ENCODE data around the gene CADM2.

Gene CADM2

DNA sequence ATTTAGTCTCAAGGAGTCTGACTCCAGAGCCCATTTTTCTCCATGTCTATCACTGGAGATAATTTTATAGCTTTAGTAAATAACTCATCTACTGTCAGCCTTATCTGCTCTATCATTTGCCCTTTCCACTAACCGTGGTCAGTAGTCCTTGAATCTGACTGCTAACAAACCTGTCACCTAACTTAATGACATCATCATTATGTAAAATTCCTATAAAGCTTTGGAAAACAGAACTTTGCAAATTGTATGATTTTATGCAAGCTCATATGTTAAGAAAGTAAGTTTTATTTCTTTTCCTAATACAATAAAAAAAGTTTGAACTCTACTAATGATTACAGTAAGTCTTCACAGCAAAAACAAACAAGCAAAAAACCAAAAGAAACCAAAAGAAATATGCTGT lies 293.9 kb downstream of the CADM2 start:
- Mint-ChIP-seq H3K4me3 (no peak overlapping the region), H3K36me3 (ENCODE audit: low read depth) (no peaks in the 10 kb centered on the region), H3K27ac (no peak overlapping the region), H3K27me3 (ENCODE audit: low read depth) (no peaks in the 10 kb centered on the region), H3K9me3 (no peaks in the 10 kb centered on the region), H3K4me1 (ENCODE audit: low read depth) (no peaks in the 10 kb centered on the region)

DNA sequence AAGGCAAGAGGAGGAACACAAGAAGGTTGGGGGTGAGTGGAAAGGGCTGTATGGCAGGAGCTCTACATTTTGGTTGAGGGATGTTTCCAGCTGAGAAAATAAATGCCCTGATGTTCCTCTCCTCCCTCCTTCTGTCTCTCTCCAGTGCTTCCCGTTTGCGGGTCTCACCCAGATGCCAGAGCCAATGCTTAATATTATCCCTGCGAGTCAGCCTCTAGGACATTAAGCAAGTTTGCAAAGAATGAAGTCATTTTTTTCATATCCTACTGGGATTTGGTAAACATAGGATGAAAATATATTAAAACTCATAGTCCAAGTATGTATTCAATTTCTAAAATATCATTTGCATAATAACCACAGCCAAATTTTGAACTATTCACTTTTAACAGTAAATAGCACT lies 295.9 kb downstream of the CADM2 start:
- H3K4me1 Mint-ChIP-seq (ENCODE audit: low read depth) = no peaks in the 10 kb centered on the region

DNA sequence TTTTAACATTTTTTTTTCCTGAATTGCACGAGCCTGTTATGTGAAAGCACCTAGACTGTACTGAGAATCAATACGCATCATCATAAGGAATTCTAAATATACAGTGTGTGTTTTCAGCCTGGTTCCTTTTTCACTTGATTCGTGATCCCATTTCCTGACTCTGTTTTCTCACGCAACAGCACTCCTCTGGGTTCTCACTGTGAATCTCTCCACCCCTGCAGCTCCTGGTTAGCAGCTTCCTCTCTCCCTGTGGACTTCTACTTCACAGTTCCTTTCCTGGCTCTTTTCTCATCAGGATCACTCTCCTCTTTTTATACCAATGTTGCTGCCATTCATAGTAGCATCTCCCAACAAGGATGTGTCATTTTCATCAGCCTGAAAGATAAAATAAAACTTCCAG lies 297.2 kb downstream of the CADM2 start:
- Mint-ChIP-seq H3K4me3 (no peak overlapping the region), H3K9me3 (no peaks in the 10 kb centered on the region), H3K36me3 (ENCODE audit: low read depth) (no peaks in the 10 kb centered on the region), H3K27me3 (ENCODE audit: low read depth) (no peaks in the 10 kb centered on the region), H3K4me1 (ENCODE audit: low read depth) (no peaks in the 10 kb centered on the region), H3K27ac (no peak overlapping the region)

More for the DNA sequence above, 295.9 kb downstream of the CADM2 start:
- Mint-ChIP-seq H3K36me3 (ENCODE audit: low read depth) (no peaks in the 10 kb centered on the region), H3K27me3 (ENCODE audit: low read depth) (no peaks in the 10 kb centered on the region), H3K4me3 (no peak overlapping the region), H3K27ac (no peak overlapping the region), H3K9me3 (no peaks in the 10 kb centered on the region)

DNA sequence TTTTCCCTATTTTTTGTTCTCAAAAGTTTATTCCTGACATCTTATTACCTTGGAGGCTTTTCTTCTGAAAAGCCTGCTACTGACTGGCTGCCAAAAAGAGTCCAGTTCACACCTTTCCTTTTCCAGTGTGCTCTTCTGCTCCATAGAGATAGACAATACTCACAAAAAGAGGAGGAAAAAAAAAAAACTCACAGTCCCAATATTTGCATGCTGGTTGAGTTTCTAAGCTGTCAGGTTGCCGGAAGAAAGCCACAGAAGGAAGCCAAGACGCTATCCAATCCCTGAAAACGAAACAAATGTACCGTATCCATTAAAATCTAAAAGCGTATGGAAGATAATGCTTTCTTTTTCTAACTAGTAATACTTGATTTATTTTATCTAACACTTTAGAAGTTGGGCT lies 299.5 kb downstream of the CADM2 start:
- H3K36me3 Mint-ChIP-seq (ENCODE audit: low read depth) = no peaks in the 10 kb centered on the region
- H3K27me3 Mint-ChIP-seq (ENCODE audit: low read depth) = no peaks in the 10 kb centered on the region
- H3K4me3 Mint-ChIP-seq = no peak overlapping the region
- H3K4me1 Mint-ChIP-seq (ENCODE audit: low read depth) = no peaks in the 10 kb centered on the region
- H3K27ac Mint-ChIP-seq = no peak overlapping the region
- H3K9me3 Mint-ChIP-seq = no peaks in the 10 kb centered on the region

DNA sequence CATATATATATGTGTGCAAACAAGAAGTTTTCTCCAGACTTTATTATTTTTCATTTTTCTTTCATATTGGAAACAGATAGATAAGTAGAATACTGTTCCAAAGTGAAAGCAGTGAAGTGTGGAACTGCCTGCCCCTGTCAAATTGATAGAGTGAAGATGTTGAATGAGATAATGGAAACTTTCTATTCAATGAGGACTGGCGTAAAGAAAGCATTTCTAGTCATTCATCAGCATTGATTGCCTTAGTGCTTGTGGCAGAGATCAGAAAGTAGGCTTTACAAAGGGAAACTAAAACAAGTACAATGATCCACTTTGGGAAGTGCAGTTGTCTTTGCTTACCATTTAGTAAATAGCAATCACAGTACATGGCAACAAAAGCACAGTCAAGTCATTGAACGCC lies 300.0 kb downstream of the CADM2 start:
- H3K27me3 Mint-ChIP-seq (ENCODE audit: low read depth) = no peaks in the 10 kb centered on the region
- no peaks in the 10 kb centered on the region for H3K36me3 Mint-ChIP-seq (ENCODE audit: low read depth)
- H3K4me1 Mint-ChIP-seq (ENCODE audit: low read depth) = no peaks in the 10 kb centered on the region
- H3K4me3 Mint-ChIP-seq = no peak overlapping the region
- no peak overlapping the region for H3K27ac Mint-ChIP-seq
- no peaks in the 10 kb centered on the region for H3K9me3 Mint-ChIP-seq

DNA sequence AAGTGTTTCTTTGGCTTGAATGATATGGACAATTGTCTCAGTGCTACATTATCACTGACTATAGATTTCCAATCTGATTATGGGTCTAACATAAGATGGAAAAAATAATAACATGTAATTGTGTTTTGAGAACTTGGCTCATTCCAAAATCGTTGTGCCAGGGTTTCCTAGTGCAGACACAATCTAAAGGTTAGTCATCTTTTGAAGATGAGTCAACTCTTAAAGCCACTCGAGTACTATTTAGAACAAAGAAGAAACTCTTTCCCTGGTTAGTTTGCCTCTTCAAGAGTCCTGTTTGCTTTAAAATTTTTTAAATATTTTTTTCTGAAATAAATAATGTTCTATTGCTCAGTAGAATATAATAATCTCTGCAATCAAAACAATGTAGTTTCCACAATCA lies 301.0 kb downstream of the CADM2 start:
- H3K27me3 Mint-ChIP-seq (ENCODE audit: low read depth) = no peaks in the 10 kb centered on the region
- H3K9me3 Mint-ChIP-seq = no peaks in the 10 kb centered on the region
- no peaks in the 10 kb centered on the region for H3K4me1 Mint-ChIP-seq (ENCODE audit: low read depth)
- no peak overlapping the region for H3K4me3 Mint-ChIP-seq
- no peak overlapping the region for H3K27ac Mint-ChIP-seq
- no peaks in the 10 kb centered on the region for H3K36me3 Mint-ChIP-seq (ENCODE audit: low read depth)

DNA sequence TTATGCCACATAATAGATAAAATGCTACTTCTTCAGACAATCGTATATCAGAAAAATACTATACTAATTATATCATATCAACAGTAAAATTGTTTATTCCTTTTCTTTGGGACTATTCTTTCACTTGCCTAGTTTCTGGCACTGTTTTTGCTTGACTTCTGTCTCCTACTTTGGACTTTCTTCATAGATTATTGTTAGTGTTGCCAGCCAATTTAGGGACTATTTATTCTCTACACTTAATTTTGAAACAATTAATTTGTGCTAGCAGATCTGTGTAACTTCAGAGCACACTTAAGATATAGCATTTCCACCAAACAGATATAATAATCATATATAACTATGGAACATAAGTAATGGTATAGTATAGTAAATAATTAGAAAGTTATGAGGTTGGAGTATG lies 305.6 kb downstream of the CADM2 start:
- H3K4me1 Mint-ChIP-seq (ENCODE audit: low read depth) = no peaks in the 10 kb centered on the region
- H3K27me3 Mint-ChIP-seq (ENCODE audit: low read depth) = no peaks in the 10 kb centered on the region
- H3K27ac Mint-ChIP-seq = no peak overlapping the region
- no peak overlapping the region for H3K4me3 Mint-ChIP-seq
- H3K9me3 Mint-ChIP-seq = no peaks in the 10 kb centered on the region
- H3K36me3 Mint-ChIP-seq (ENCODE audit: low read depth) = no peaks in the 10 kb centered on the region

DNA sequence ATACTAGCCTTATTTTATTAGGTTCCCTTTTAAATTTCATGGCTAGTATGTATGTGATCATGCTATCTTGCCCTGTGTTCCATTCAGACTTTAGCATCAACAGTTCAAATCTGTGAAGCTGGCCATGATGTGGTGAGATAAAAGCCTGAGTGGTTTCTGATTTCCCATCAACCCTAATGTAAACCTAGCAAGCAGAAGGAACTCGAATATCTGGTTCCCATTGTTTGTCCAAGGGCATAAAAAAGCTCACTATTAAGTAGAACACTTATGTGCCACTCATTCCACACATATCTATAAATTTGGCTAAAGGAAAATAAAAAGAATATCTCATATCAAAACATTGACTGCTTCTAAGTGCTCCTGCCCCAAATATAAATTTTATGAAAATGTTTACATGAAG lies 311.7 kb downstream of the CADM2 start:
- no peak overlapping the region for H3K27ac Mint-ChIP-seq
- H3K36me3 Mint-ChIP-seq (ENCODE audit: low read depth) = no peaks in the 10 kb centered on the region
- no peak overlapping the region for H3K4me3 Mint-ChIP-seq
- no peaks in the 10 kb centered on the region for H3K27me3 Mint-ChIP-seq (ENCODE audit: low read depth)
- H3K9me3 Mint-ChIP-seq = no peaks in the 10 kb centered on the region
- H3K4me1 Mint-ChIP-seq (ENCODE audit: low read depth) = no peaks in the 10 kb centered on the region

DNA sequence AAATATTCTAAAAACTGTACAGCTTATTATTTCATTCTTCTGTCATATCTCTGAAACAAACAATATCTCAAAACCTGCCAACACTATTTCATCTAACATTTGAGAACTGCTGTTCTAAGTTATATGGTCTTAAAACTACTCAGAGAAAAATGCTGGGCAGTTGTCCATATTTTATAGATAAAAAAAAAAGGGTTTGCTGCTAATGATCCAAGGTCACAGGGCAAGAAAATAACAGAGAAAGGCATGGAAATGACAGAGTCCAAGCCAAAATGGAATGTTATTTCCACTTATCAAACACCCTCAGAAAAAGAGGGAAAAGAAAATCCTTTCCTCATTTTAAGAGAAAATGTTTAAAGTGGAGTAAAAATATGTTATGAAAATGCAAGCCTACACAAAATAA lies 313.1 kb downstream of the CADM2 start:
- Mint-ChIP-seq H3K4me1 (ENCODE audit: low read depth) (no peaks in the 10 kb centered on the region), H3K27me3 (ENCODE audit: low read depth) (no peaks in the 10 kb centered on the region), H3K4me3 (no peak overlapping the region), H3K9me3 (no peaks in the 10 kb centered on the region), H3K27ac (no peak overlapping the region), H3K36me3 (ENCODE audit: low read depth) (no peaks in the 10 kb centered on the region)

DNA sequence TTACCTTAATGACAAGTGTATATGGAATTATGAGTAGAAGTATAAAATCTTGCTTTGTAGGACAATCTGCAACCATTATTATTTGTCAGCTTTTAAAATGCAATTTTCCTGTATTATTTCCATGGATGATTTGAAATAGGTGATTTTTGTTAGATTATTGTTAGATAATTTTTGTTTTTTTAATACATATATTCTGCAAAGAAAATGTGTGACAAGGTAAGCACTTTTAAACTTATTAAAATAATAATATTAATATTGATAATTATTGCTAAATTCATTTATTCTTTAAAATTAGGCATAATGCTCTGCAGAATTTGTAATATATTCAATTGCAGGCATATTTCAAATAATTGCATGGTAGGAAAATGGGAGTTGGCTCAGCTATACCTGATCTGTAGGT lies 329.5 kb downstream of the CADM2 start:
- H3K9me3 Mint-ChIP-seq = no peaks in the 10 kb centered on the region
- no peaks in the 10 kb centered on the region for H3K27me3 Mint-ChIP-seq (ENCODE audit: low read depth)
- no peak overlapping the region for H3K4me3 Mint-ChIP-seq
- no peak overlapping the region for H3K27ac Mint-ChIP-seq
- no peaks in the 10 kb centered on the region for H3K36me3 Mint-ChIP-seq (ENCODE audit: low read depth)
- no peaks in the 10 kb centered on the region for H3K4me1 Mint-ChIP-seq (ENCODE audit: low read depth)

DNA sequence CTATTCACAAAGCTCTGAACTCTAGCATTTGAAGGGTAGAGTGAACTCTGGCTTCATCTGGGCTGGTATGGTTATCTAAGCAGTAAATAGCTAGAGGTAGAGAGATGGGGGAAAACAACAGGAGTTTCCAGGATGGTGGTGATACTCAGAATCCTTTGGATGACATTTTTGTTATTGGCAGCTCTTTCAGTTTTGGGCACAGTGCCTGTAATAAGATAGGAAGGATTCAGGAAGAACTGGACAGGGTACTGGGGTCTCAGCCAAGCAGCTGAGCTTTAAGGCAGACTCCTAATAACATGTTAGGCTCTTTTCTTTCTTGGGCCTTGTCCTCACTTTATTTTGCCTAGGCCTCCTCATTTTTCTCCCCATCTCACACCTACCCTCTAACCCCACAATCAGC lies 338.5 kb downstream of the CADM2 start:
- Mint-ChIP-seq H3K27ac (no peak overlapping the region), H3K9me3 (peaks cover 4% of the 10 kb centered on the region), H3K4me3 (no peak overlapping the region), H3K36me3 (ENCODE audit: low read depth) (no peaks in the 10 kb centered on the region), H3K4me1 (ENCODE audit: low read depth) (no peaks in the 10 kb centered on the region), H3K27me3 (ENCODE audit: low read depth) (no peaks in the 10 kb centered on the region)

DNA sequence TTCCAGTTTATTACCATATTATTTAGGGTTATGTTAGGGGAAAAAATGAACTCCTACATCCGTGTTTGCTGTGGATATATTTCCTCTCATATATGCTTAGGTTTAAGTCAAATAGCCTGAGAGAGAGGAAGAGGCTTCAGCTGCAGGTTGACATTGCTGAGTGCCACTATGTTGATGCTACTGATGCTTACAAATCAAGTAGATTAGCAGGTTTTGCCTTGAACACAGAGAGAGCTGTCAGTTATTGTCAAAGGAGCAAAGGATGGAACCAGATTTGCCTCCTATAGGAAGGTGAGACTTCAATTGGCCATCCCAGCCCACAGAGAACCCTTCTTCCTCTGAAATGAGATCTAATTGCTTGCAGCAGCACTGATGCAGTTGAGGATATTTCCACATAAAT lies 339.2 kb downstream of the CADM2 start:
- no peak overlapping the region for H3K4me3 Mint-ChIP-seq
- H3K27ac Mint-ChIP-seq = no peak overlapping the region
- no peaks in the 10 kb centered on the region for H3K27me3 Mint-ChIP-seq (ENCODE audit: low read depth)

DNA sequence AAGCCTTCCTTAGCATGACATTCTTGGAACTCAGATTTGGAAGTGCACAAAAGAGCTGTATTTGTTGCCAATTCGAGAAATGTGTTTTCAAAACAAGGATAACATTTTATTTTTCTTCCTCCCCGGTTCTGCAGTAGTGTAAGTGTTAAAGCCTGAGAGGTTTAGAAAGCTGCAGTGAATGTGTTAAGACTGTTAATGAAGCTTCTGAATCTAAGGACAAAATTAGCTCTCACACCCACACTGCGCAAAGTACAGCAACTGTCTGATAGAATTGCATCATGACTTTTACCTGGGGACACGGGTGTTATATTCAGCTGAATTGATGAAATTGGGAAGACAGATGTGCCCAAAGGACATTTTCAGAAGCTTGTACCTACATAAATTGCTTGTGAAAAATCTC lies 344.4 kb downstream of the CADM2 start:
- Mint-ChIP-seq H3K4me1 (ENCODE audit: low read depth) (no peaks in the 10 kb centered on the region), H3K27ac (no peak overlapping the region), H3K4me3 (no peak overlapping the region), H3K27me3 (ENCODE audit: low read depth) (no peaks in the 10 kb centered on the region), H3K9me3 (peaks cover 4% of the 10 kb centered on the region), H3K36me3 (ENCODE audit: low read depth) (no peaks in the 10 kb centered on the region)

More for the DNA sequence above, 339.2 kb downstream of the CADM2 start:
- Mint-ChIP-seq H3K4me1 (ENCODE audit: low read depth) (no peaks in the 10 kb centered on the region), H3K9me3 (peaks cover 4% of the 10 kb centered on the region), H3K36me3 (ENCODE audit: low read depth) (no peaks in the 10 kb centered on the region)

DNA sequence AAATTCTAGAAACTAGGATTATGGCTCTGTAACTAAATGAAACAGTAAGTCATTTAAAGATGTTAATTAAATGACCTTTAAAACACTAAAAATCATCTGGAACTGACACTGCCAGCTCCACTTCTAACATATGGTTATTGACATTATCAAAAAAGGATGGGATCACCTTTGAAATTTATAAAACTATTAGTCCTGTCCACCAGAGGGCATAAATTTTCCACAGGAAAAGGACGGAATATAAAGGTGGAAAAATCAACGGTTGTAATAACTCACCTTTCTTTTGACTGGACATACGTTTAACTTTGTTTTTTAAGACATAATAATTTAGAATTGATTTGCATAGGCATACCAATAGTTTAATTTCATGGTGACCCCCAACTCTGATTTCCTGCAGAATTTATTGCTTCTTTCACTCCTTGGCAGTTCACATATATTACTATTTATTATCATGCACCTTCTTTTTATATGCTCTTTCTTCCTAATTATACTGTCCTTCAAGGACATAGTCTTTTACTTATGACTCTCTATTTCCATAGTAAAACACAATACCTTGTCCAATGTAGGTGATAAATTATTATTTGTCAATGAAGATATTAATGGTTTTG lies 345.7 kb downstream of the CADM2 start:
- H3K27me3 Mint-ChIP-seq (ENCODE audit: low read depth) = no peaks in the 10 kb centered on the region
- no peak overlapping the region for H3K4me3 Mint-ChIP-seq
- H3K36me3 Mint-ChIP-seq (ENCODE audit: low read depth) = no peaks in the 10 kb centered on the region
- H3K9me3 Mint-ChIP-seq = peaks cover 4% of the 10 kb centered on the region
- H3K4me1 Mint-ChIP-seq (ENCODE audit: low read depth) = no peaks in the 10 kb centered on the region
- no peak overlapping the region for H3K27ac Mint-ChIP-seq

DNA sequence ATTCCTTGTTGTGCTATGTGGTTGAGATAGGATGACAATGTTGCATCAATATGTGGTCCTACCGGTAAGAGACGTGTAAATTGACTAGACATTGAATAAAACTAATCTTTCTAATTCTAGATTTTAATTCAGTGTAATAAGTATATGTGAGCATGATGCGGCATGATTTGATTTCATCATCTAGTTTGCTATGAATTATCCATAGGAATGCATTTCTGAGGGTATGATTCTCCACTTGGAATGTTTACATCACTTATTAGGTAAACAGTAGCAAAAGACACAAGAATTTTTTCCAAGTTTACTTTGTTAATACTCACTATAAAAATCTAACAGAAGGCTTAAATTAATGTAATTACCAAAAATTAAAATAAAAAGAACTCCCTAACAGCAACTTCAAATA lies 353.5 kb downstream of the CADM2 start:
- Mint-ChIP-seq H3K4me1 (ENCODE audit: low read depth) (no peaks in the 10 kb centered on the region), H3K36me3 (ENCODE audit: low read depth) (no peaks in the 10 kb centered on the region), H3K27ac (no peak overlapping the region), H3K4me3 (no peak overlapping the region), H3K9me3 (no peaks in the 10 kb centered on the region), H3K27me3 (ENCODE audit: low read depth) (no peaks in the 10 kb centered on the region)

DNA sequence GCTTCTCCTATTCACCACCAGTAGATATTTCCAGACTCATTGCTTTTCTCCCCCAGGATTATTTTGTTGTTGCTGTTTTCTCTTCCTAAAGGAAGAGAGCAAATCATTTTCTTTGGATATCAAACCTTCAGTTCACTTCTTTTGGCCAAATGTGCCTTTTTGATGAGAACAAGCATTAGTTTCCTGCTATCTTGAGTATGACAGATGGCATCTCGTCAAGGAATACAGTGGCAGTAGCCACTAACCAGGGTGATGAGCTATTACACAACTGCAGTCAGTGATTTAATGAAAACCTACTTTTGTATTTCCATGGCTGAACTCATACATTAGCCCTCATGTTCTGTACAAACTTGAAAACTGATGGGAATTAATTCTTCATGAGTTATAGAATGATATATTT lies 354.6 kb downstream of the CADM2 start:
- H3K4me3 Mint-ChIP-seq = no peak overlapping the region
- H3K36me3 Mint-ChIP-seq (ENCODE audit: low read depth) = no peaks in the 10 kb centered on the region
- H3K4me1 Mint-ChIP-seq (ENCODE audit: low read depth) = no peaks in the 10 kb centered on the region
- H3K27ac Mint-ChIP-seq = no peak overlapping the region
- H3K9me3 Mint-ChIP-seq = no peaks in the 10 kb centered on the region
- H3K27me3 Mint-ChIP-seq (ENCODE audit: low read depth) = no peaks in the 10 kb centered on the region
